ENCODE data around the gene TLR2.

The TLR2 gene

DNA sequence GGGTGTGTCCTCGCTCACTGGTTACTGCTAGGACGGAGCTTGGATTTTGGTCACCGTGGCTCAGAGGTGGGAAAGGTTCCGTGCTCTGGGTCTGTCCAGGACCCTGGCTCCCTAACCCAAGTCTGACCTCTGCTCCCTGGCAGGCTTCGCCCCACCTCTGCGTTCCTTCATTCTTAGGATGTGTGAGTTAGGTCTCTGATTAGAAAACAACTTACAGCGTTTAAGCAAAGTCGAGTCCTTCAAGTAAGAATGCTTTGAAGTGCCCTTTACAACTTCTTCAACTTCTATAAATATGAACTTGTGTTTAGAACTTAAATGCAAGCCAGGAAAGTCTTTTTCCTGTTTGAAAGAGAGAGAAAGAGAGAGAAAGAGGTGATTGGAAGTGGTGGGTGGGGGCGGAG, 891 bp downstream of the TLR2 start:
- Mint-ChIP-seq H3K9me3 (peaks cover 14% of the 10 kb centered on the region), H3K4me3 (peak overlapping the region; percentile 87), H3K36me3 (peaks cover 18% of the 10 kb centered on the region), H3K4me1 (peaks cover 18% of the 10 kb centered on the region), H3K27ac (no peak overlapping the region), H3K27me3 (peaks cover 6% of the 10 kb centered on the region)

DNA sequence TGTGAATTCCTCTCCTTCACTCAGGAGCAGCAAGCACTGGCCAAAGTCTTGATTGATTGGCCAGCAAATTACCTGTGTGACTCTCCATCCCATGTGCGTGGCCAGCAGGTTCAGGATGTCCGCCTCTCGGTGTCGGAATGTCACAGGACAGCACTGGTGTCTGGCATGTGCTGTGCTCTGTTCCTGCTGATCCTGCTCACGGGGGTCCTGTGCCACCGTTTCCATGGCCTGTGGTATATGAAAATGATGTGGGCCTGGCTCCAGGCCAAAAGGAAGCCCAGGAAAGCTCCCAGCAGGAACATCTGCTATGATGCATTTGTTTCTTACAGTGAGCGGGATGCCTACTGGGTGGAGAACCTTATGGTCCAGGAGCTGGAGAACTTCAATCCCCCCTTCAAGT, 20.4 kb downstream of the TLR2 start:
- H3K4me3 Mint-ChIP-seq = no peak overlapping the region
- H3K36me3 Mint-ChIP-seq = peaks cover 4% of the 10 kb centered on the region
- peaks cover 13% of the 10 kb centered on the region for H3K4me1 Mint-ChIP-seq
- H3K9me3 Mint-ChIP-seq = no peaks in the 10 kb centered on the region
- H3K27ac Mint-ChIP-seq = no peak overlapping the region
- no peaks in the 10 kb centered on the region for H3K27me3 Mint-ChIP-seq

GRCh38 chr4:153705743-153706468, 21.8 kb downstream of the TLR2 start:
- H3K9me3 Mint-ChIP-seq = no peaks in the 10 kb centered on the region
- H3K27ac Mint-ChIP-seq = peak overlapping the region; percentile 68
- H3K27me3 Mint-ChIP-seq = no peaks in the 10 kb centered on the region
- peak overlapping the region; percentile 63 for H3K4me3 Mint-ChIP-seq
- peaks cover 13% of the 10 kb centered on the region for H3K4me1 Mint-ChIP-seq
- H3K36me3 Mint-ChIP-seq = peaks cover 5% of the 10 kb centered on the region

- Mint-ChIP-seq H3K4me1 (peaks cover 13% of the 10 kb centered on the region), H3K4me3 (peak overlapping the region; percentile 63), H3K36me3 (peaks cover 6% of the 10 kb centered on the region), H3K27me3 (no peaks in the 10 kb centered on the region), H3K9me3 (no peaks in the 10 kb centered on the region), H3K27ac (peak overlapping the region; percentile 68)
Measured at GRCh38 chr4:153706519-153706918, 22.4 kb downstream of the TLR2 start.

GRCh38 chr4:153710681-153711080, 26.6 kb downstream of the TLR2 start:
- Mint-ChIP-seq H3K4me3 (no peak overlapping the region), H3K27me3 (no peaks in the 10 kb centered on the region), H3K36me3 (peaks cover 7% of the 10 kb centered on the region), H3K9me3 (no peaks in the 10 kb centered on the region), H3K27ac (no peak overlapping the region), H3K4me1 (peaks cover 23% of the 10 kb centered on the region)

DNA sequence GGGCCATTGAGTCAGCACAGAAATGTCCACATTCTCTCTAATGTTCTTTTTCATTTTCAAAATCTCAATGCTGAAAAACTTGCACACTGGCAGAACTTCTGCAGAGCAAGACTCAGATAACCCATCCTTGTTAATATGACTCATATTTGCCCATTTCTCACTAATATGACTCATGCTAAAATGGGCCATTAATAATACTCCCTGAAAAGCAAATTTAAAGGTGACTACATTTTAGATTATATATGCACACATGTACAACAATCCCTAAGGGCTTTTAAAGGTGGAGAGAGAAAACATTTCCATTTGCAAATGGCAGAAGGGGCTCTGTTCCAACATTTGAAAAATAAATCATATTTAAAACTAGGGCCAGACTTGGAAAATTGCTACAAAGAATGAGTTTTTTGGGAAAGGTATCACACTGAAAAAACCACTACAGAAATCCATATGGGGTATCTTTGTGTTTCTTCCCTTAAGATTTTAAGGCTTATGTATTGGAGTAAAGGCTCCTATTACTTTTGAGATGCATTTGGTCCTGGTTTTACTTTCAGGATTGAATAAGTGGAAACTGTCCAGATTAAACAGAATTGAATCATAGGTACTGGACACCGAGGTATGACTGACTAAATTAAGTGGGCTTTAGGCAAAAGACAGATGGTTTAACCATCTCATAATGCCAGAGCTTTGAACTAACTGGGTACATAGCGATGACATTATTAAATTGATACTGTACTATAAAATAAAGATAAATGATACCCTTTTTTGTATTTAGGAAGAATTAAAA, 30.0 kb downstream of the TLR2 start:
- Mint-ChIP-seq H3K4me1 (peaks cover 11% of the 10 kb centered on the region), H3K4me3 (no peak overlapping the region), H3K9me3 (peaks cover 1% of the 10 kb centered on the region), H3K27ac (no peak overlapping the region), H3K27me3 (no peaks in the 10 kb centered on the region), H3K36me3 (peaks cover 10% of the 10 kb centered on the region)

- Mint-ChIP-seq H3K27me3 (no peaks in the 10 kb centered on the region), H3K4me3 (no peak overlapping the region), H3K27ac (no peak overlapping the region), H3K4me1 (no peaks in the 10 kb centered on the region), H3K9me3 (peaks cover 4% of the 10 kb centered on the region), H3K36me3 (peaks cover 11% of the 10 kb centered on the region)
Measured at GRCh38 chr4:153722036-153722435, 38.0 kb downstream of the TLR2 start.

DNA sequence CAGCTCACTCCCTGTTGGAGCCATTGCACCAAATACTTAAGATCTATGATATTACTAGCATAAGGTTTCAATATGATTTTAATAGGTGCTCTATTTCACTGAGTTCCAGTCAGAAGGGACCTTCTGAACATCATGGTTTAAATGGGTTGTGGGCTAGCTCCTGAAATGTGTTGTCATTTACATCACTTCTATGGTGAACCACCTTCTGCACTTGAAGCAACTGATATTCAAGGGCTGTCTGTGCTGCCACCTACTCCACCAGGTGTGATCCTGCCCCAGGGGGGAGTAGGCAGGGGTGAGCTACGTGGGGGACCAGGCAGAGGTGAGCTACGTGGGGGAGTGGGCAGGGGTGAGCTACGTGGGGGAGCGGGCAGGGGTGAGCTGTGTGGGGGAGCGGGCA, 40.5 kb downstream of the TLR2 start:
- Mint-ChIP-seq H3K36me3 (peaks cover 4% of the 10 kb centered on the region), H3K27ac (no peak overlapping the region), H3K27me3 (no peaks in the 10 kb centered on the region), H3K4me1 (no peaks in the 10 kb centered on the region), H3K9me3 (no peaks in the 10 kb centered on the region), H3K4me3 (no peak overlapping the region)

DNA sequence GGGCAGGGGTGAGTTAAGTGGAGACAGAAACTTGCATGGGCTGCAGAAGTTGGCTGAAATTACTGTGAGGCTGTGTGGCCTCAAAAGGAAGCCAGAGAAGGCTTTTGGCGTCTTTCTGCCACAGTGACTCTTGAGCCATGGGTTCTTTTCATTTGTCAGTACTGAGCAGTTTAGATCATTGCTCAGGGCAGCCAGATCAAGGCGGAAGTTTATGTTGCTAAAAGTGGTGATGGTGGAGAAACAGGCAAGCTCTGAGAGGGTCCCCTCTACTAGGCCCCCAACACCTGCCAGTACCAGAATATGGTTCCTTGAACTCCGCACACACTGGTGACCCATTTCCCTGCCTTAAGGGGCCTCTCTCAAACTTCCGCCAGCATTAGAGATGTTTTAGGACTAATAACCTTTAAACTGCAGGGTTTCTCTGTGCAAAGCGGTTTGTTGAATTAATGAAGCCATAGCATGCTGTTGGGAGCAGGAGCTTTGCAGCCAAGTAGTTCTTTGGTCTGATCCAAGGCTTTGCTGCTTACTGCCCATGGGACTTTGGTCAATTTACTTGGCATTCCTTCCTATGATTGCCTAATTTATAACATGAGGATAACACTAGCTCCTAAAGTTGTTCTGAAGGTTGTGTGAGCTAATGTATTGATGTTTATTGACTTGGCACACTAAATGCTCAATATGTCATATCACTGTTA, 41.2 kb downstream of the TLR2 start:
- no peaks in the 10 kb centered on the region for H3K27me3 Mint-ChIP-seq
- H3K9me3 Mint-ChIP-seq = no peaks in the 10 kb centered on the region
- H3K27ac Mint-ChIP-seq = no peak overlapping the region
- no peak overlapping the region for H3K4me3 Mint-ChIP-seq
- H3K36me3 Mint-ChIP-seq = peaks cover 4% of the 10 kb centered on the region
- no peaks in the 10 kb centered on the region for H3K4me1 Mint-ChIP-seq

DNA sequence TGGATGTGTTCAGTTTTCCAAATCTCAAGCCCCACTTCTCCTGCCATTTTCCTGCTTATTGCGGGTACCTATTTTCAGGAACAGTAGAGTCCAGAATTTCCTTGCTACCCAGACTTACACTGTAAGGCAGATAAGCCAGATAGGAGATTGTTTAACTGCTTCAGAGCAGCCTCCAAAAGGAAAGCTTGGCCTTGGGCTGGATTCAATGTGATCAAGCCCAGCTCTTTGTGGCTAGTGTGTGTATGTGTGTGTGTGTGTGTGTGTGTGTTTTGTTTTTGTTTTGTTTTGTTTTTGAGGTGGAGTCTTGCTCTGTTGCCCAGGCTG, 41.7 kb downstream of the TLR2 start:
- H3K27ac Mint-ChIP-seq = no peak overlapping the region
- no peaks in the 10 kb centered on the region for H3K9me3 Mint-ChIP-seq
- H3K4me1 Mint-ChIP-seq = no peaks in the 10 kb centered on the region

GRCh38 chr4:153728151-153728550, 44.1 kb downstream of the TLR2 start:
- peaks cover 2% of the 10 kb centered on the region for H3K36me3 Mint-ChIP-seq
- H3K4me3 Mint-ChIP-seq = no peak overlapping the region
- no peaks in the 10 kb centered on the region for H3K9me3 Mint-ChIP-seq
- H3K27ac Mint-ChIP-seq = no peak overlapping the region
- H3K4me1 Mint-ChIP-seq = peaks cover 4% of the 10 kb centered on the region
- H3K27me3 Mint-ChIP-seq = no peaks in the 10 kb centered on the region

More for the DNA sequence above, 41.7 kb downstream of the TLR2 start:
- Mint-ChIP-seq H3K36me3 (peaks cover 3% of the 10 kb centered on the region), H3K27me3 (no peaks in the 10 kb centered on the region), H3K4me3 (no peak overlapping the region)

DNA sequence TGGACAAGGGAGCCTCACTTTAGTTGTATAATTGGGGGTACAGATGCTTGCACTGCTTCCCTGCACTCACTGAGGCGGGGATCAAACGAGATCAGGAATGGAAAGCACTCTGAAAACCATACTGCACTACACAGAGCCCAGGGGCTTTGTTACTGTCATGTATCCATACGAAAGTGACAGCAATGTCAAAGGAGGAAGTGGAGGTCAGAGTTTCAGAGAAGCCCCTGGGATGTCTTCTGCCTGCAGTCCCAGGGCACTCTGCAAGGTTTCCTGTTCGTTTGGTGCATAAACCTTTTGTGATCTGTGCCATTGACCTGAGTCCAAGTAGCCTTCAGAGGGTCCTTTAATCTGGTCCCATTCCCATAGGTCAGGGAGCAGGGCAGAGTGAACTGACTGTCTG, 44.6 kb downstream of the TLR2 start:
- H3K27me3 Mint-ChIP-seq = no peaks in the 10 kb centered on the region
- no peak overlapping the region for H3K27ac Mint-ChIP-seq
- H3K36me3 Mint-ChIP-seq = peaks cover 2% of the 10 kb centered on the region
- H3K9me3 Mint-ChIP-seq = no peaks in the 10 kb centered on the region
- no peak overlapping the region for H3K4me3 Mint-ChIP-seq
- peaks cover 4% of the 10 kb centered on the region for H3K4me1 Mint-ChIP-seq

DNA sequence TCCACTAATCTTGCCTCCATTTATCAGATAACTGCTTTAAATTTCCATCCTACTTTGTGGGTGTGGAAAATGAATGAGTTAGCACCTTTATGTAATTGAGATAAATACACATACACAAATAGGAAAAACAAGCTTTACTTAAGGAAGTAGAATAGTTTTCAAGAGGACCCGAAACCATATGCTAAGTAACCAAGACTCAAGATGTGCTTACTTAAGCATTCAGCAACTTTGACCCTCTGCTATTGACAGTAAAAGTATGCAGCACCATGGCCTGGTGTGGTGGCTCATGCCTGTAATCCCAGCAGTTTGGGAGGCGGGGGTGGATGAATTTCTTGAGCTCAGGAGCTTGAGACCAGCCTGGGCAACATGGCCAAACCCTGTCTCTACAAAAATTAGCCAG, 45.8 kb downstream of the TLR2 start:
- peaks cover 4% of the 10 kb centered on the region for H3K4me1 Mint-ChIP-seq
- H3K27me3 Mint-ChIP-seq = no peaks in the 10 kb centered on the region
- H3K4me3 Mint-ChIP-seq = no peak overlapping the region
- H3K9me3 Mint-ChIP-seq = no peaks in the 10 kb centered on the region
- peaks cover 1% of the 10 kb centered on the region for H3K36me3 Mint-ChIP-seq
- H3K27ac Mint-ChIP-seq = no peak overlapping the region

GRCh38 chr4:153731239-153731638, 47.2 kb downstream of the TLR2 start:
- H3K4me1 Mint-ChIP-seq = peaks cover 7% of the 10 kb centered on the region
- peaks cover 5% of the 10 kb centered on the region for H3K36me3 Mint-ChIP-seq
- H3K9me3 Mint-ChIP-seq = no peaks in the 10 kb centered on the region
- no peak overlapping the region for H3K27ac Mint-ChIP-seq
- H3K4me3 Mint-ChIP-seq = no peak overlapping the region
- no peaks in the 10 kb centered on the region for H3K27me3 Mint-ChIP-seq

DNA sequence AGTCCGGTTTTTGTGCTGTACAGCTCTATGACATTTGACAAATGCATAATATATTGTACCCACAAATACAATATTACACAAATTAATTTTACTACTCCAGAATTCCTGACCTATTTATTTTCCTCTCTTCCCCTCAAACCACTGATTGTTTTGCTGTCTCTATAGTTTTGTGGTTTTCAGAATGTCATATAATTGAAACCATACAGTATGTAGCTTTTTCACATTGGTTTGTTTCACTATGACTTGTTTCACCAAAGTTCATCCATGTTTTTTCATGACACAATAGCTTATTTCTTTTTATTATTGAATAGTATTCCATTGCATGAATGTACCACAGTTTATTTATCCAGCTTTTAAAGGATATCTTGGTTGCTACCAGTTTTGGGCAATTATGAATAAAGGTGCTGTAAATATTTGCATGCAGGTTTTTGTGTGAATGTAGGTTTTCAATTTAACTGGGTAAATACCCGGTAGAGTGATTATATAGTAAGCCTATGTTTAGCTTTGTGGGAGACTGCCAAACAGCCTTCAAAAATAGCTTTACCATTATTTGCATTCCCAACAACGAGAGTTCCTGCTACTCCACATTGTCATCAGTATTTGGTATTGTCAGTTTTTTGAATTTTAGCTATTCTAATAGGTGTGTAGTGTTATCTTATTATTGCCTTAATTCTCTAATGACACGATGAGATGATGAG, 49.8 kb downstream of the TLR2 start:
- Mint-ChIP-seq H3K27ac (no peak overlapping the region), H3K27me3 (no peaks in the 10 kb centered on the region), H3K4me3 (no peak overlapping the region), H3K36me3 (peaks cover 7% of the 10 kb centered on the region), H3K4me1 (peaks cover 9% of the 10 kb centered on the region), H3K9me3 (no peaks in the 10 kb centered on the region)

Data from activated naive CD4-positive, alpha-beta T cell treated with anti-CD3 and anti-CD28 coated beads, Interleukin-2, amount 50 U/mL, for 24 hours (primary cell).